Sigmoid colon (tissue), 7 donors: Measurements from ENCODE around the gene BCL3. TPM values are rescaled to one million over a fixed set of nuclear protein-coding genes. Genes with fewer than 3 reads are reported as not detected.
A peak's percentile ranks its signal among the peaks of the same experiment; 100 is the strongest.

ENCODE experiments used
- DNase-seq: peaks from one replicate; pipeline ENCODE4 v3.0.0-alpha.2; 2019
- H3K27ac ChIP-seq, 4 donors: fragments of 200-600 bp; sonication (generic); one replicate each; pipeline ENCODE4 v1.5.1; 2016 to 2019; ENCODE audit warnings: mild to moderate bottlenecking in 1 of 4
- H3K27me3 ChIP-seq, 3 donors: fragments of 200-600 bp; sonication (generic); one replicate each; pipeline ENCODE4 v1.5.1; 2019; ENCODE audit warnings: mild to moderate bottlenecking in 1 of 3
- H3K36me3 ChIP-seq, 4 donors: fragments of 200-600 bp; sonication (generic); one replicate each; pipeline ENCODE4 v1.5.1; 2016 to 2019
- H3K4me1 ChIP-seq, 4 donors: fragments of 200-600 bp; sonication (generic); one replicate each; pipeline ENCODE4 v1.5.1; 2017 to 2019
- H3K4me3 ChIP-seq, 4 donors: fragments of 200-600 bp; sonication (generic); one replicate each; pipeline ENCODE4 v1.5.1; 2017 to 2019; ENCODE audit warnings: mild to moderate bottlenecking in 2 of 4, moderate library complexity in 1 of 4
- H3K9me3 ChIP-seq, 4 donors: fragments of 200-600 bp in 3 of 4; sonication (generic) in 3 of 4; one replicate each; pipeline versions ENCODE4 v1.5.1 to v1.6.1; 2013 to 2019
- CTCF ChIP-seq, 4 experiments: fragments of 450-650 bp in 3 of 4; fragments of 200-600 bp in 1 of 4; IDR thresholded peaks; one replicate each; pipeline ENCODE4 v1.5.1; 2016 to 2019; ENCODE audit warnings: antibody characterized with exemption in 4 of 4, mild to moderate bottlenecking in 3 of 4, moderate library complexity in 2 of 4
- EP300 ChIP-seq, 4 donors: sonication (generic); formaldehyde crosslinking; IDR thresholded peaks; one replicate each; pipeline ENCODE4 v1.6.1; 2017; ENCODE audit warnings: antibody characterized with exemption in 4 of 4
- POLR2A ChIP-seq, 2 donors: fragments of 450-650 bp; IDR thresholded peaks; one replicate each; pipeline ENCODE4 v1.6.1; 2016; ENCODE audit warnings: antibody characterized with exemption in 2 of 2, mild to moderate bottlenecking in 2 of 2, moderate library complexity in 2 of 2
- POLR2AphosphoS5 ChIP-seq, 4 donors: sonication (generic); formaldehyde crosslinking; IDR thresholded peaks; one replicate each; pipeline ENCODE4 v1.6.1; 2017; ENCODE audit warnings: antibody characterized with exemption in 4 of 4
- WGBS, 2 donors: extraction: QIAGEN DNeasy Blood & Tissue Kit; methylation state at CpG; one replicate each; pipeline ENCODE4 v1.1.7; 2013; 5-methylcytosine and 5-hydroxymethylcytosine counted together
- intact Hi-C: fragments of 100-400 bp; cut with DNase I; formaldehyde crosslinking; loops from one replicate; pipeline ENCODE4 v1.15.1; 2023
- polyA plus RNA-seq, 3 donors: library from polyadenylated mRNA; stranded (reverse); fragments of 200-250 nt; gene quantifications; one replicate each; pipeline ENCODE4 v1.2.3, GENCODE V29; 2013
- total RNA-seq, 4 donors: library from RNA; depleted of rRNA; stranded (reverse); fragments of >200 nt; gene quantifications; one replicate each; pipeline ENCODE4 v1.1.0, GENCODE V29; 2016
- donor health status: healthy with polysubstance abuse.
- donor health status: Bipolar disorder and iron deficiency.
- donor health status: healthy.

The BCL3 gene
- total RNA-seq (10 to 100 TPM; 13.9 to 69.0 (median 25.9) TPM), polyA plus RNA-seq (100 to 1,000 TPM in 1 of 3 donors, 10 to 100 TPM in 2; 44.4 to 104 (median 64.7) TPM)

GRCh38 chr19:44748426-44749254 lies at the start of gene BCL3:
TSS of gene BCL3 (plus strand) at chr19:44748708. CDS start at chr19:44748791, 83 bp downstream.
- intact Hi-C loops, result loop anchor here (5.0 kb wide), 2 partner anchors 99 to 1549 kb away; partner anchors contain the start of genes HIF3A and NECTIN2
- Histone ChIP-seq H3K36me3 (peaks cover 0 to 23% (median 2%) of the 10 kb centered on the region in 4 donors), H3K27ac (peak within 1 kb of the TSS; percentile 90 to 98 (median 94)), H3K9me3 (no peaks in the 10 kb centered on the region), H3K27me3 (no peaks in the 10 kb centered on the region), H3K4me1 (peaks cover 0 to 89% (median 79%) of the 10 kb centered on the region in 4 donors), H3K4me3 (peak within 1 kb of the TSS; percentile 59 to 83 (median 76))
- TF ChIP-seq POLR2AphosphoS5 (IDR thresholded peaks at IDR 0.05) (peak in 3 of 4 donors; percentile 3 to 49 (median 37)), EP300 (IDR thresholded peaks at IDR 0.05) (no peak)
- peak; percentile 80 for DNase-seq
- 1% methylated on average over 85 to 87 of the region's 88 CpGs for WGBS, 2 donors

GRCh38 chr19:44700547-44700946 lies 48.0 kb upstream of the BCL3 start:
- no peak for DNase-seq
- no peaks in the 10 kb centered on the region for H3K4me1 ChIP-seq
- H3K4me3 ChIP-seq, result no peak overlapping the region
- no peaks in the 10 kb centered on the region for H3K36me3 ChIP-seq
- 85 to 92% methylated on average over 5 of the region's 5 CpGs for WGBS, 2 donors
- H3K9me3 ChIP-seq, result no peaks in the 10 kb centered on the region
- H3K27ac ChIP-seq, result no peak overlapping the region
- intact Hi-C loops, result no loop called here
- TF ChIP-seq POLR2A (IDR thresholded peaks at IDR 0.05), result no peak
- TF ChIP-seq CTCF (IDR thresholded peaks at IDR 0.05), result no peak
- no peak for TF ChIP-seq POLR2AphosphoS5 (IDR thresholded peaks at IDR 0.05)
- TF ChIP-seq EP300 (IDR thresholded peaks at IDR 0.05), result no peak
- peaks cover 0 to 17% (median 0%) of the 10 kb centered on the region in 3 donors for H3K27me3 ChIP-seq

GRCh38 chr19:44701228-44701627 lies 47.3 kb upstream of the BCL3 start:
- peaks cover 0 to 17% (median 0%) of the 10 kb centered on the region in 3 donors for H3K27me3 ChIP-seq
- TF ChIP-seq POLR2A (IDR thresholded peaks at IDR 0.05) (no peak), CTCF (IDR thresholded peaks at IDR 0.05) (no peak), EP300 (IDR thresholded peaks at IDR 0.05) (no peak), POLR2AphosphoS5 (IDR thresholded peaks at IDR 0.05) (no peak)
- whole genome bisulfite sequencing, 2 donors, result 76 to 85% methylated on average over 15 of the region's 15 CpGs
- H3K9me3 ChIP-seq, result no peaks in the 10 kb centered on the region
- intact Hi-C loops, result no loop called here
- no peak overlapping the region for H3K27ac ChIP-seq
- no peaks in the 10 kb centered on the region for H3K36me3 ChIP-seq
- H3K4me3 ChIP-seq, result no peak overlapping the region
- H3K4me1 ChIP-seq, result no peaks in the 10 kb centered on the region
- no peak for DNase-seq

GRCh38 chr19:44702551-44703176 lies 45.8 kb upstream of the BCL3 start:
- TF ChIP-seq POLR2AphosphoS5 (IDR thresholded peaks at IDR 0.05) (no peak), POLR2A (IDR thresholded peaks at IDR 0.05) (no peak), EP300 (IDR thresholded peaks at IDR 0.05) (no peak), CTCF (IDR thresholded peaks at IDR 0.05) (no peak)
- H3K4me3 ChIP-seq, result no peak overlapping the region

More at GRCh38 chr19:44702551-44703176, 45.8 kb upstream of the BCL3 start:
- intact Hi-C loops, result no loop called here
- Histone ChIP-seq H3K36me3 (no peaks in the 10 kb centered on the region), H3K27me3 (peaks cover 0 to 7% (median 0%) of the 10 kb centered on the region in 3 donors), H3K27ac (no peak overlapping the region), H3K4me1 (no peaks in the 10 kb centered on the region), H3K9me3 (no peaks in the 10 kb centered on the region)
- WGBS, 2 donors, result 89 to 92% methylated on average over 17 of the region's 17 CpGs
- no peak for DNase-seq
